ENCODE results near the gene MLF2. TPM values are rescaled to one million over a fixed set of nuclear protein-coding genes. Genes with fewer than 3 reads are reported as not detected.
A peak's percentile ranks its signal among the peaks of the same experiment; 100 is the strongest.

MLF2 gene
- total RNA-seq = 100 to 1,000 TPM; 121 to 138 TPM

- peak within 1 kb of the TSS; percentile 98 to 99 for H3K27ac ChIP-seq
- DNase-seq (ENCODE audit: low spot score) = peak; percentile 99
- H3K36me3 ChIP-seq = peaks cover 35% of the 10 kb centered on the region
- peaks cover 0 to 21% of the 10 kb centered on the region in 2 donors for H3K4me1 ChIP-seq
- no peaks in the 10 kb centered on the region for H3K9me3 ChIP-seq
- TF ChIP-seq CTCF (IDR thresholded peaks at IDR 0.05) = no peak
- H3K4me3 ChIP-seq = peak within 1 kb of the TSS; percentile 80 to 94
- H3K27me3 ChIP-seq = no peaks in the 10 kb centered on the region
These were observed at the start of gene MLF2 for GRCh38 chr12:6752921-6753771. TSS of gene MLF2 (minus strand) at chr12:6753141. CDS start at chr12:6752334, 807 bp downstream.

GRCh38 chr12:6799147-6799546 lies 46.2 kb upstream of the MLF2 start:
- no peak overlapping the region for H3K27ac ChIP-seq
- no peaks in the 10 kb centered on the region for H3K36me3 ChIP-seq
- TF ChIP-seq CTCF (IDR thresholded peaks at IDR 0.05) = no peak
- H3K4me1 ChIP-seq = no peaks in the 10 kb centered on the region
- no peaks in the 10 kb centered on the region for H3K27me3 ChIP-seq
- no peak overlapping the region for H3K4me3 ChIP-seq
- no peaks in the 10 kb centered on the region for H3K9me3 ChIP-seq
- no peak for DNase-seq (ENCODE audit: low spot score)

GRCh38 chr12:6796576-6796975 lies 43.6 kb upstream of the MLF2 start:
- no peak for TF ChIP-seq CTCF (IDR thresholded peaks at IDR 0.05)
- no peak for DNase-seq (ENCODE audit: low spot score)
- H3K4me3 ChIP-seq = no peak overlapping the region

GRCh38 chr12:6795088-6795487 lies 42.1 kb upstream of the MLF2 start:
- TF ChIP-seq CTCF (IDR thresholded peaks at IDR 0.05) = no peak
- Histone ChIP-seq H3K27ac (no peak overlapping the region), H3K4me1 (no peaks in the 10 kb centered on the region), H3K36me3 (no peaks in the 10 kb centered on the region), H3K27me3 (no peaks in the 10 kb centered on the region), H3K4me3 (no peak overlapping the region), H3K9me3 (no peaks in the 10 kb centered on the region)
- DNase-seq (ENCODE audit: low spot score) = no peak

More at GRCh38 chr12:6796576-6796975, 43.6 kb upstream of the MLF2 start:
- no peaks in the 10 kb centered on the region for H3K4me1 ChIP-seq
- H3K36me3 ChIP-seq = no peaks in the 10 kb centered on the region
- no peaks in the 10 kb centered on the region for H3K9me3 ChIP-seq
- no peak overlapping the region for H3K27ac ChIP-seq
- H3K27me3 ChIP-seq = no peaks in the 10 kb centered on the region

- TF ChIP-seq CTCF (IDR thresholded peaks at IDR 0.05) = no peak
- H3K27ac ChIP-seq = no peak overlapping the region
- no peaks in the 10 kb centered on the region for H3K9me3 ChIP-seq
- peak overlapping the region in 1 of 2 donors; percentile 13 for H3K4me3 ChIP-seq
- no peaks in the 10 kb centered on the region for H3K4me1 ChIP-seq
- H3K27me3 ChIP-seq = no peaks in the 10 kb centered on the region
- DNase-seq (ENCODE audit: low spot score) = no peak
- H3K36me3 ChIP-seq = no peaks in the 10 kb centered on the region
These were observed 39.7 kb upstream of the MLF2 start for GRCh38 chr12:6792522-6793201.
